Caco-2 (cell line): ENCODE results near the gene KIAA0232. TPM values are rescaled to one million over a fixed set of nuclear protein-coding genes. Genes with fewer than 3 reads are reported as not detected.
"Not testable (repeated sequence)": the region's sequence is repeated elsewhere in the genome, so short reads cannot be mapped to it uniquely, and the experiment has no call there.

ENCODE experiments used
- BruUV-seq: library from RNA; stranded (reverse); fragments of 400-500 nt; replicated peaks from 2 replicates; lab custom pipeline; 2021; lab: Mats Ljungman, UMichigan
- CTCF ChIA-PET: fragments of 300-600 bp; sonication (Branson Sonifier 250); formaldehyde crosslinking; loops from one replicate; lab custom pipeline; 2022; ENCODE audit warnings: antibody characterized with exemption; lab: Charles Lee
- POLR2A ChIA-PET: fragments of 300-600 bp; sonication (Branson Sonifier 250); formaldehyde crosslinking; loops from one replicate; lab custom pipeline; 2022; ENCODE audit warnings: antibody characterized with exemption; lab: Charles Lee
- DNase-seq, 2 experiments: peaks; one replicate each; pipeline versions ENCODE4 v3.0.0 to v3.0.0-alpha.2; 2020 to 2022
- H3K27me3 ChIP-seq: replicated peaks from 2 replicates; pipeline ENCODE4 v1.6.0; 2011; ENCODE audit warnings: low read length; ENCODE audit not compliant: control insufficient read depth, insufficient read depth
- H3K36me3 ChIP-seq: 2 replicates; pipeline ENCODE4 v1.5.1; 2011; ENCODE audit warnings: low read length; ENCODE audit not compliant: control insufficient read depth, insufficient read depth
- H3K4me1 ChIP-seq: fragments of 250-450 bp; sonication (Bioruptor Pico); 2 replicates; pipeline ENCODE4 v1.5.1; 2020; ENCODE audit warnings: mild to moderate bottlenecking
- H3K4me3 ChIP-seq: 2 replicates; pipeline ENCODE4 v1.5.1; 2011; ENCODE audit warnings: low read depth, mild to moderate bottlenecking, control low read depth, low read length
- H3K9me3 ChIP-seq: fragments of 250-450 bp; sonication (Bioruptor Pico); 2 replicates; pipeline ENCODE4 v1.5.1; 2020; ENCODE audit warnings: mild to moderate bottlenecking, moderate library complexity
- H3K27ac Mint-ChIP-seq: one replicate; pipeline ENCODE4 v1.8.0; 2022; ENCODE audit warnings: mixed read lengths; ENCODE audit not compliant: unreplicated experiment
- H3K27me3 Mint-ChIP-seq: one replicate; pipeline ENCODE4 v1.8.0; 2022; ENCODE audit warnings: mixed read lengths; ENCODE audit not compliant: insufficient read depth, unreplicated experiment
- H3K36me3 Mint-ChIP-seq: one replicate; pipeline ENCODE4 v1.8.0; 2022; ENCODE audit warnings: mild to moderate bottlenecking, mixed read lengths; ENCODE audit not compliant: insufficient read depth, unreplicated experiment
- H3K4me1 Mint-ChIP-seq: one replicate; pipeline ENCODE4 v1.8.0; 2022; ENCODE audit warnings: low read depth, mixed read lengths; ENCODE audit not compliant: unreplicated experiment
- H3K4me3 Mint-ChIP-seq: one replicate; pipeline ENCODE4 v1.8.0; 2022; ENCODE audit warnings: mild to moderate bottlenecking, moderate library complexity, mixed read lengths; ENCODE audit not compliant: unreplicated experiment
- H3K9me3 Mint-ChIP-seq: one replicate; pipeline ENCODE4 v1.8.0; 2022; ENCODE audit warnings: mixed read lengths; ENCODE audit not compliant: unreplicated experiment
- CTCF ChIP-seq, 2 experiments: fragments of 200-600 bp in 1 of 2; IDR thresholded peaks; 1 replicate in 1 of 2; 2 replicates in 1 of 2; pipeline versions ENCODE4 v1.5.1 to v1.8.0; 2011 to 2022; ENCODE audit warnings: antibody characterized with exemption in 1 of 2, control low read depth in 1 of 2, inconsistent platforms in 1 of 2, low read depth in 1 of 2, low read length in 1 of 2, mild to moderate bottlenecking in 1 of 2, moderate library complexity in 1 of 2; ENCODE audit not compliant: insufficient read depth in 1 of 2, severe bottlenecking in 1 of 2, unreplicated experiment in 1 of 2
- intact Hi-C: fragments of 100-400 bp; cut with micrococcal nuclease; formaldehyde crosslinking; loops from one replicate; pipeline ENCODE4 v1.10.0; 2022; ENCODE audit not compliant: unreplicated experiment
- total RNA-seq: library from RNA; stranded (reverse); gene quantifications from 2 replicates; pipeline ENCODE4 v1.2.3, GENCODE V29; 2022

Gene KIAA0232
- total RNA-seq, 1 experiment from 2014 or later, result 19.7 TPM

DNA sequence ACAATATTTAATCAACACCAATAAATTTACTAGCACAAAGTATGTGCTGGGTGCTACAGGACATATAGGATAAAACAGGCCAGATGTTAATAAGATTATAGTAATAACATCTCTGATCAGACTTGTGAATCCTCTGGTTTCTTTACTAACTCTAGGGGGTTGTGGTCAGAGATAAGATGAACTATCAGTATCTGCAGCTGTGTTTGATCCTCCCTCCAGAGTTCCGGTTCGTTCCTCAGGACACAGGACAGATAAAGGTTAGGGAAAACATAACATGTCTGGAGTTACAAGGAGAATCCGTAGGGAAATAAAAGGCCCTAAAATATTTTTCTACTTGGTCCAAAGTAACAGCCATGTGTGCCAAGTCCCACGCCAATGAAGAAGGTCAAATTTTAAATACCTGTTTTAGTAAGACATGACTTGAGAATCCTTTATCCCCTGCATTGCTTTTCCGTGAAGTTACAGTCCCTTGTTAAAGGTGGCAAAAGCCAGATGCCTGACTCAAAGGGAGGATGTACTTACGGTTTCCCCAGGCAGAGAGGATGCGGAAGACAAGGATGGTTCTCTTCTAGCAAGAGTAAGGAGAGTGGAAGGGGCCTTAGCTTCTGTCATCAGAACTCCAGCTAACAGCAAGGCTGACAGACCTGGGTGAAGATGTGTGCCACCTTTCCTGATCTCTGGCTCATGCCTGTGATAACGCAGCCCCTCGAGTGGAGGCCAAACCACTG is 44.4 kb downstream of the KIAA0232 start:
- no peak for TF ChIP-seq CTCF (IDR thresholded peaks at IDR 0.05; ENCODE audit: insufficient read depth in 1 of 2, low read depth in 1 of 2, low read length in 1 of 2, severe bottlenecking in 1 of 2, unreplicated experiment in 1 of 2)
- ChIA-PET POLR2A (interaction anchor here (0.6 kb wide), 1 partner anchor 13 kb away, joined by 3 read pairs; no protein-coding TSS in a partner anchor), CTCF (no interaction called here)
- no peaks in the 10 kb centered on the region for H3K9me3 Mint-ChIP-seq
- no peak for DNase-seq
- Histone ChIP-seq H3K36me3 (no peaks in the 10 kb centered on the region), H3K9me3 (no peaks in the 10 kb centered on the region), H3K4me3 (no peak overlapping the region), H3K27me3 (no peaks in the 10 kb centered on the region), H3K4me1 (no peaks in the 10 kb centered on the region)
- H3K4me3 Mint-ChIP-seq, result no peak overlapping the region
- intact Hi-C loops, result no loop called here
- no TSS peak for BruUV-seq
- no peak overlapping the region for H3K27ac Mint-ChIP-seq
- peaks cover 61% of the 10 kb centered on the region for H3K36me3 Mint-ChIP-seq
- H3K27me3 Mint-ChIP-seq, result no peaks in the 10 kb centered on the region
- no peaks in the 10 kb centered on the region for H3K4me1 Mint-ChIP-seq

GRCh38 chr4:6829086-6829485 is 46.6 kb downstream of the KIAA0232 start:
- Mint-ChIP-seq H3K27ac (no peak overlapping the region), H3K27me3 (no peaks in the 10 kb centered on the region), H3K36me3 (peaks cover 81% of the 10 kb centered on the region), H3K9me3 (no peaks in the 10 kb centered on the region), H3K4me3 (no peak overlapping the region), H3K4me1 (no peaks in the 10 kb centered on the region)
- intact Hi-C loops, result no loop called here
- TF ChIP-seq CTCF (IDR thresholded peaks at IDR 0.05; ENCODE audit: insufficient read depth in 1 of 2, low read depth in 1 of 2, low read length in 1 of 2, severe bottlenecking in 1 of 2, unreplicated experiment in 1 of 2), result no peak
- Histone ChIP-seq H3K4me1 (no peaks in the 10 kb centered on the region), H3K27me3 (no peaks in the 10 kb centered on the region), H3K4me3 (no peak overlapping the region), H3K36me3 (no peaks in the 10 kb centered on the region), H3K9me3 (no peaks in the 10 kb centered on the region)
- no TSS peak for BruUV-seq
- DNase-seq, result no peak
- CTCF ChIA-PET, result no interaction called here
- POLR2A ChIA-PET, result no interaction called here

DNA sequence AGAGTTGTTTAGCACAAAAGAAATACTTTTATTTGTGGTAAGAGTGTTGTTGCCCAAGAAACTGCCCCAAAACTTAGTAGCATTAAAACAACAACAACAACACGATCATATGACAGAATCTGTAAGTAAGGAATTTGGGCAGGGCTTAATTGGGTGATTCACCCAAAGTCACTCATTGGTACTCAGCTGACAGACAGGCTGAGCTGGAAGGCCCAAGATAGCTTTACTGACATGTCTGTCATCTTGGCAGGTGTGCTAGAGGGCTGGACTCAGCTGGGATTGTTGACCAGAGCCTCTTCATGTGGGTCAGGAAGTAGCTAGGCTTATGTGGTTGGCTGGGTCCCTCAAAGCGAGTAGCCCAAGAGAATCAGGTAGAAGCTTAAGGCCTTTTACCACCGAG is 52.3 kb downstream of the KIAA0232 start:
- Histone ChIP-seq H3K9me3 (no peaks in the 10 kb centered on the region), H3K27me3 (no peaks in the 10 kb centered on the region), H3K4me3 (no peak overlapping the region), H3K4me1 (peaks cover 11% of the 10 kb centered on the region), H3K36me3 (no peaks in the 10 kb centered on the region)
- Mint-ChIP-seq H3K4me1 (peaks cover 8% of the 10 kb centered on the region), H3K36me3 (peaks cover 56% of the 10 kb centered on the region), H3K27ac (no peak overlapping the region), H3K4me3 (no peak overlapping the region), H3K9me3 (no peaks in the 10 kb centered on the region), H3K27me3 (no peaks in the 10 kb centered on the region)
- no peak for TF ChIP-seq CTCF (IDR thresholded peaks at IDR 0.05; ENCODE audit: insufficient read depth in 1 of 2, low read depth in 1 of 2, low read length in 1 of 2, severe bottlenecking in 1 of 2, unreplicated experiment in 1 of 2)
- intact Hi-C loops, result no loop called here
- BruUV-seq, result no TSS peak
- ChIA-PET POLR2A (no interaction called here), CTCF (no interaction called here)
- no peak for DNase-seq

GRCh38 chr4:6835616-6836015 is 53.1 kb downstream of the KIAA0232 start:
- intact Hi-C loops, H3K9me3 Mint-ChIP-seq: not testable (repeated sequence)

DNA sequence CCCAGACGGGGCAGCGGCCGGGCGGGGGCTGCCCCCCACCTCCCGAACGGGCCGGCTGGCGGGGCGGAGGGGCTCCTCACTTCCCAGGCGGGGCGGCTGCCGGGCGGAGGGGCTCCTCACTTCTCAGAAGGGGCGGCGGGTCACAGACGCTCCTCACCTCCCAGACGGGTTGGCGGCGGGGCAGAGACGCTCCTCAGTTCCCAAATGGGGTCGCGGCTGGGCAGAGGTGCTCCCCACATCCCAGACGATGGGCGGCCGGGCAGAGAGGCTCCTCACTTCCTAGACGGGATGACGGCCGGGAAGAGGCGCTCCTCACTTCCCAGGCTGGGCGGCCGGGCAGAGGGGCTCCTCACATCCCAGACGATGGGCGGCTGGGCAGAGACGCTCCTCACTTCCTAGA is 54.6 kb downstream of the KIAA0232 start:
- H3K9me3 Mint-ChIP-seq, H3K27me3 Mint-ChIP-seq, H3K4me3 ChIP-seq, DNase-seq, CTCF ChIA-PET, H3K27me3 ChIP-seq, H3K4me3 Mint-ChIP-seq, H3K27ac Mint-ChIP-seq, BruUV-seq, POLR2A ChIA-PET, H3K9me3 ChIP-seq, H3K36me3 ChIP-seq, intact Hi-C loops: not testable (repeated sequence)
- H3K4me1 ChIP-seq, result peaks cover 17% of the 10 kb centered on the region
- peaks cover 38% of the 10 kb centered on the region for H3K36me3 Mint-ChIP-seq
- H3K4me1 Mint-ChIP-seq, result peaks cover 16% of the 10 kb centered on the region

More at GRCh38 chr4:6835616-6836015, 53.1 kb downstream of the KIAA0232 start:
- H3K27ac Mint-ChIP-seq, H3K27me3 Mint-ChIP-seq, H3K9me3 ChIP-seq, H3K36me3 ChIP-seq, BruUV-seq, H3K4me3 Mint-ChIP-seq, DNase-seq, CTCF ChIA-PET, H3K4me3 ChIP-seq, H3K27me3 ChIP-seq, POLR2A ChIA-PET: not testable (repeated sequence)
- peaks cover 15% of the 10 kb centered on the region for H3K4me1 Mint-ChIP-seq
- peaks cover 17% of the 10 kb centered on the region for H3K4me1 ChIP-seq
- peaks cover 52% of the 10 kb centered on the region for H3K36me3 Mint-ChIP-seq
